HG03342 (cell line): Measurements from ENCODE around the gene DNAJC13.
A peak's percentile ranks its signal among the peaks of the same experiment; 100 is the strongest.
"Not testable (repeated sequence)": the region's sequence is repeated elsewhere in the genome, so short reads cannot be mapped to it uniquely, and the experiment has no call there.

Experiments
- ATAC-seq: cut with Tn5 transposase; IDR thresholded peaks from one replicate; pipeline ENCODE4 v1.9.1; 2021; ENCODE audit warnings: mild to moderate bottlenecking, moderate library complexity; ENCODE audit not compliant: unreplicated experiment

The DNAJC13 gene

GRCh38 chr3:132416807-132417694 is at the start of gene DNAJC13:
Gene DNAJC13, plus strand, starts transcription at chr3:132417502. Its CDS starts 17,049 bp downstream, at chr3:132434551.
- ATAC-seq: peak; percentile 93

GRCh38 chr3:132368515-132368914 is 48.8 kb upstream of the DNAJC13 start:
- ATAC-seq: no peak

GRCh38 chr3:132368962-132369361 is 48.3 kb upstream of the DNAJC13 start:
- ATAC-seq: no peak

- not testable (repeated sequence) for ATAC-seq
Observed at GRCh38 chr3:132376945-132377354, 40.4 kb upstream of the DNAJC13 start.

- no peak for ATAC-seq
Observed at GRCh38 chr3:132378048-132378762, 39.1 kb upstream of the DNAJC13 start.

- no peak for ATAC-seq
Observed at GRCh38 chr3:132378846-132379245, 38.5 kb upstream of the DNAJC13 start.

GRCh38 chr3:132380920-132381319 is 36.4 kb upstream of the DNAJC13 start:
- no peak for ATAC-seq

GRCh38 chr3:132381348-132381944 is 35.9 kb upstream of the DNAJC13 start:
- ATAC-seq: no peak

GRCh38 chr3:132382267-132382666 is 35.0 kb upstream of the DNAJC13 start:
- no peak for ATAC-seq

- no peak for ATAC-seq
Observed at GRCh38 chr3:132382688-132383194, 34.6 kb upstream of the DNAJC13 start.

GRCh38 chr3:132386259-132386658 is 31.0 kb upstream of the DNAJC13 start:
- no peak for ATAC-seq

- ATAC-seq: not testable (repeated sequence)
Observed at GRCh38 chr3:132392675-132393074, 24.6 kb upstream of the DNAJC13 start.

- no peak for ATAC-seq
Observed at GRCh38 chr3:132394320-132394719, 23.0 kb upstream of the DNAJC13 start.

GRCh38 chr3:132395126-132395525 is 22.2 kb upstream of the DNAJC13 start:
- ATAC-seq: no peak

GRCh38 chr3:132396255-132396654 is 21.0 kb upstream of the DNAJC13 start:
- ATAC-seq: no peak

- ATAC-seq: not testable (repeated sequence)
Observed at GRCh38 chr3:132396776-132397175, 20.5 kb upstream of the DNAJC13 start.

- ATAC-seq: no peak
Observed at GRCh38 chr3:132399054-132399929, 18.0 kb upstream of the DNAJC13 start.

GRCh38 chr3:132401255-132401654 is 16.0 kb upstream of the DNAJC13 start:
- ATAC-seq: no peak

GRCh38 chr3:132404276-132404675 is 13.0 kb upstream of the DNAJC13 start:
- ATAC-seq: no peak

- no peak for ATAC-seq
Observed at GRCh38 chr3:132405188-132405587, 12.1 kb upstream of the DNAJC13 start.
